ENCODE data around the gene MINDY4. TPM values are rescaled to one million over a fixed set of nuclear protein-coding genes. Genes with fewer than 3 reads are reported as not detected.

MINDY4 gene
- total and polyA plus RNA-seq, 2 of the 8 experiments (the other 6 are each of a cell fraction or from before 2014, with no cell fraction given): 1.3 to 3.6 TPM

DNA sequence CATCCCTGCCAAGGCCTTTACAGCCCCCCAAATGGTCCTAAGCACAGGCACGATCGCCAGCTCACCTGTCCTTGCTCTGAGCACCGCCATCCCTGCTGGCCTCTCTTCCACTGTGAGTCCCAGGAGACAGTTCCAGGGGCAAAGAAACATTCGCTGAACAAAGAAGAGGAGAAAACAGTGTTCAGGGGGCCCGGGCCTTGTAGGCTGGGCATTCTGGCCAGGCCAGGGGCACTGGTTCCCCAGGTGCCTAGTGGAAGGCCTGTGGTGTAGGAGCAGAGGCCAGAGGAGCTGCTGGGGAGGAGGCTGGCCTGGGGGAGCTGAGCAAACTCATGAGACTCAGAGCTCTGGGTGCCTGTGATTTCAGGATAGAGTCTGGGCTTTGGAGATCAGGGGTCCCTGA lies 163.0 kb downstream of the MINDY4 start:
- Histone ChIP-seq H3K56ac (replicated peaks; ENCODE audit: insufficient read length, low read depth, low read length) (no peak overlapping the region), H4K8ac (ENCODE audit: extremely low read depth, insufficient read depth, low read length) (no peak overlapping the region), H3K9me3 (ENCODE audit: insufficient read depth in 2 of 2, low read depth in 1 of 2, low read length in 1 of 2) (no peaks in the 10 kb centered on the region), H4K5ac (ENCODE audit: insufficient read length, low read depth, low read length) (no peak overlapping the region), H2AFZ (ENCODE audit: low read length) (no peak overlapping the region), H3K27ac (ENCODE audit: low read depth, low read length) (no peak overlapping the region), H3K79me1 (ENCODE audit: low read depth, low read length) (no peaks in the 10 kb centered on the region), H2BK12ac (ENCODE audit: low read depth, low read length) (no peak overlapping the region), H2AK5ac (ENCODE audit: low read depth, low read length) (no peak overlapping the region), H3K4me3 (ENCODE audit: extremely low read depth in 1 of 4, insufficient read depth in 2 of 4, low read depth in 3 of 4, low read length in 4 of 4) (no peak overlapping the region), H3K27me3 (replicated peaks in 1 of 4; ENCODE audit: control insufficient read depth in 3 of 4, extremely low read depth in 1 of 4, insufficient read depth in 3 of 4, low read length in 3 of 4) (0 out of 7 replicates have a peak, but pooled peaks cover 0 to 8% (median 0%) of the 10 kb centered on the region in 4 experiments), H3K14ac (ENCODE audit: insufficient read length) (no peak overlapping the region), H2BK5ac (ENCODE audit: low read depth, low read length) (no peak overlapping the region), H3K36me3 (ENCODE audit: control insufficient read depth in 2 of 4, insufficient read depth in 4 of 4, low read length in 3 of 4) (no peaks in the 10 kb centered on the region), H3K18ac (ENCODE audit: extremely low read depth, low read length) (no peak overlapping the region), H2BK120ac (replicated peaks; ENCODE audit: low read depth, low read length) (no peak overlapping the region), H3K4me2 (ENCODE audit: insufficient read depth in 1 of 2, low read depth in 2 of 2, low read length in 2 of 2) (no peak overlapping the region), H3K4ac (replicated peaks; ENCODE audit: insufficient read length, low read depth, low read length) (no peak overlapping the region), H2BK15ac (ENCODE audit: low read length) (no peak overlapping the region), H2BK20ac (ENCODE audit: low read length) (no peak overlapping the region), H4K91ac (replicated peaks; ENCODE audit: insufficient read length, low read length) (no peak overlapping the region), H3K23me2 (ENCODE audit: low read depth, low read length) (no peaks in the 10 kb centered on the region; the same call in 1 of the 2 replicates), H3K9ac (replicated peaks in 1 of 4; ENCODE audit: extremely low read depth in 1 of 4, low read depth in 3 of 4, low read length in 3 of 4) (no peak overlapping the region), H3K4me1 (replicated peaks in 1 of 4; ENCODE audit: control insufficient read depth in 3 of 4, insufficient read depth in 4 of 4, low read length in 3 of 4) (peaks cover 0 to 9% (median 6%) of the 10 kb centered on the region in 4 experiments; a peak in 6 of 7 replicates), H3K79me2 (ENCODE audit: control insufficient read depth in 1 of 2, insufficient read depth in 2 of 2, low read length in 2 of 2) (no peaks in the 10 kb centered on the region), H4K20me1 (replicated peaks in 1 of 2; ENCODE audit: control insufficient read depth in 1 of 2, insufficient read depth in 2 of 2, low read length in 2 of 2) (no peaks in the 10 kb centered on the region), H3K23ac (ENCODE audit: insufficient read length) (no peak overlapping the region)
- FAIRE-seq (no peak), DNase-seq (ENCODE audit: low read depth in 1 of 2, low spot score in 2 of 2) (peak in 1 of 2 experiments; percentile 33)
- TF ChIP-seq ZNF274 (IDR thresholded peaks at IDR 0.05; ENCODE audit: borderline replicate concordance, extremely low read depth, low read length) (no peak), SIRT6 (IDR thresholded peaks at IDR 0.05; ENCODE audit: low read length) (no peak), YY1 (IDR thresholded peaks at IDR 0.05; ENCODE audit: low read depth, low read length) (no peak)
- TF ChIP-seq, protein P1, sequence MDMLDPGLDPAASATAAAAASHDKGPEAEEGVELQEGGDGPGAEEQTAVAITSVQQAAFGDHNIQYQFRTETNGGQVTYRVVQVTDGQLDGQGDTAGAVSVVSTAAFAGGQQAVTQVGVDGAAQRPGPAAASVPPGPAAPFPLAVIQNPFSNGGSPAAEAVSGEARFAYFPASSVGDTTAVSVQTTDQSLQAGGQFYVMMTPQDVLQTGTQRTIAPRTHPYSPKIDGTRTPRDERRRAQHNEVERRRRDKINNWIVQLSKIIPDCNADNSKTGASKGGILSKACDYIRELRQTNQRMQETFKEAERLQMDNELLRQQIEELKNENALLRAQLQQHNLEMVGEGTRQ (IDR thresholded peaks at IDR 0.05; ENCODE audit: low read length): no peak
- ChIA-PET POLR2A (ENCODE audit: partially characterized antibody) (no interaction called here), CTCF (ENCODE audit: partially characterized antibody) (interaction anchor here (0.7 to 12.0 kb wide), 17 partner anchors 9 to 1184 kb away, joined by 3 to 309 read pairs (median 5); partner anchors contain the start of gene GHRHR)
- 84% methylated on average over 5 of the region's 5 CpGs; no CpG with 5 or more reads in 1 of the 2 experiments for WGBS, 2 experiments (ENCODE audit: extremely low coverage in 1 of 2, insufficient coverage in 1 of 2, insufficient read length in 1 of 2, insufficient replicate concordance in 2 of 2, low coverage in 1 of 2, low lambda C conversion rate in 2 of 2, missing lambda C conversion rate in 1 of 2)

Measured in H1 (cell line).